Common myeloid progenitor, CD34-positive (primary cell): Measurements from ENCODE around the gene OPN1LW.
A peak's percentile ranks its signal among the peaks of the same experiment; 100 is the strongest.

Experiments
- CTCF ChIA-PET: fragments of 350-600 bp; sonication (Branson Sonifier 250); formaldehyde crosslinking; loops from one replicate; lab custom pipeline; 2021; ENCODE audit warnings: antibody characterized with exemption; lab: Charles Lee
- POLR2A ChIA-PET: fragments of 350-600 bp; sonication (Branson Sonifier 250); formaldehyde crosslinking; loops from one replicate; lab custom pipeline; 2021; ENCODE audit warnings: antibody characterized with exemption; lab: Charles Lee
- DNase-seq, 3 donors: peaks; one replicate each; pipeline versions ENCODE4 v3.0.0 to v3.0.0-alpha.2; 2013
- H3K27ac ChIP-seq, 2 experiments: 1 replicate in 1 of 2; 2 replicates in 1 of 2; pipeline ENCODE4 v1.7.0; 2013; ENCODE audit warnings: inconsistent platforms in 2 of 2, low read length in 2 of 2, mild to moderate bottlenecking in 2 of 2, low read depth in 1 of 2, moderate library complexity in 1 of 2; ENCODE audit not compliant: severe bottlenecking in 2 of 2, insufficient read depth in 1 of 2, poor library complexity in 1 of 2
- H3K27me3 ChIP-seq, 5 experiments: replicated peaks in 2 of 5; 1 replicate in 3 of 5; 2 replicates in 2 of 5; pipeline versions ENCODE4 v1.6.1 to v1.7.0; 2013; ENCODE audit warnings: low read length in 4 of 5, mild to moderate bottlenecking in 2 of 5, moderate library complexity in 2 of 5, inconsistent platforms in 1 of 5; ENCODE audit not compliant: insufficient read depth in 5 of 5, control insufficient read depth in 4 of 5
- H3K36me3 ChIP-seq, 4 experiments: 1 replicate in 2 of 4; 2 replicates in 2 of 4; pipeline versions ENCODE4 v1.6.1 to v1.7.0; 2013; ENCODE audit warnings: low read length in 3 of 4, control low read depth in 1 of 4, mild to moderate bottlenecking in 1 of 4; ENCODE audit not compliant: control insufficient read depth in 4 of 4, insufficient read depth in 4 of 4
- H3K4me1 ChIP-seq, 4 experiments: 1 replicate in 3 of 4; 2 replicates in 1 of 4; pipeline versions ENCODE4 v1.6.1 to v1.7.1; 2013; ENCODE audit warnings: low read length in 3 of 4, mild to moderate bottlenecking in 3 of 4, control low read depth in 1 of 4, inconsistent platforms in 1 of 4, moderate library complexity in 1 of 4; ENCODE audit not compliant: control insufficient read depth in 4 of 4, insufficient read depth in 4 of 4; ENCODE audit errors: control extremely low read depth in 1 of 4
- H3K4me3 ChIP-seq, 7 experiments: 1 replicate in 4 of 7; 2 replicates in 3 of 7; pipeline versions ENCODE4 v1.5.1 to v1.7.0; 2013; ENCODE audit warnings: mild to moderate bottlenecking in 7 of 7, low read length in 6 of 7, moderate library complexity in 6 of 7, inconsistent platforms in 2 of 7, low read depth in 2 of 7, control low read depth in 1 of 7; ENCODE audit not compliant: insufficient read depth in 4 of 7, control insufficient read depth in 1 of 7; ENCODE audit errors: extremely low read depth in 1 of 7
- H3K9me3 ChIP-seq, 5 experiments: 1 replicate in 4 of 5; 2 replicates in 1 of 5; pipeline versions ENCODE4 v1.6.1 to v1.7.1; 2013; ENCODE audit warnings: low read length in 4 of 5, mild to moderate bottlenecking in 2 of 5, inconsistent platforms in 1 of 5, low read depth in 1 of 5, moderate library complexity in 1 of 5; ENCODE audit not compliant: control insufficient read depth in 4 of 5, insufficient read depth in 2 of 5; ENCODE audit errors: control extremely low read depth in 1 of 5
- WGBS: methylation state at CpG from one replicate; pipeline ENCODE4 v1.1.5; 2013; ENCODE audit not compliant: insufficient coverage; 5-methylcytosine and 5-hydroxymethylcytosine counted together

Gene OPN1LW

DNA sequence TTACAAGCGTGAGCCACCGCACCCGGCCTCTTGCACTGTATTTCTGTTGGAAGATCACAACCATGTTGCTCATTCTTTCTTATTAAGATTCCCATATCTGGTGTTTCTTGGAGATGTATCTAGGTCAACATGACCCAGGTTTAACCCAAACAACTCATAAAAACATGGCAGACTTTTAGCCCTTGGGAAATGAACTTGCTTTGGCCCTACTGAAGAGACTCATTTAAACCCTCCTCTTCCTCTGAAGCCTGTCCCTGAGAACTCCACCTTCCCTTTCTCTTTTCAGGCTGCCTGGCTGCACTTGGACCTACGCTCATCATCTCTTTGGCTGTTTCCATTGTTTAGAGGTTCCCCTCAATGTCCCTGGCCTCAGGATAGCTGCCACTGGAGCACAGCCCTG, 22.8 kb upstream of the OPN1LW start:
- H3K27ac ChIP-seq = no peak overlapping the region
- ChIA-PET POLR2A (no interaction called here), CTCF (no interaction called here)
- peaks cover 0 to 4% (median 0%) of the 10 kb centered on the region in 5 experiments for H3K27me3 ChIP-seq
- no peak overlapping the region for H3K4me3 ChIP-seq
- peaks cover 11 to 39% (median 26%) of the 10 kb centered on the region in 4 experiments for H3K4me1 ChIP-seq
- H3K9me3 ChIP-seq = peaks cover 0 to 2% (median 0%) of the 10 kb centered on the region in 5 experiments
- no peak for DNase-seq
- H3K36me3 ChIP-seq = no peaks in the 10 kb centered on the region
- 97% methylated on average over 4 of the region's 4 CpGs for WGBS

DNA sequence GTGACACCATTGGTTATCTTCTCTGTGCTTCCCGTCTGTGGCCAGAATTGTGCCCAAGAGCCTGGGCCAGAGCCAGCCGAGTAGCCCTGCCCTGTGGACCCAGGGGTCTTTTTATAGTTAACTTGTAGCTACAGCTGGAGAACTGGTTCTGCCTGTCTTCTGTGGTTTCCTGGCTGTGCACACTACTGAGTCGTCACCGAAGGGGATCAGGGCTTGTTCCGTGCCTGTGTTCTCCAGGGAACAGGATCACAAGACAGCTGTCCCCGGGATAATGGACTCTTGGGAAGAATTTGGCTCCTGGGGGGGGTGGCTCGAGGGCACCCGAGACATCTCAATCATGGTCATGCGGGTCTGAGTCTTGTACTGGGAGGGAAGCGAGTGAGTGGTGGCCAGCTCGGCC, 22.1 kb upstream of the OPN1LW start:
- H3K9me3 ChIP-seq = peaks cover 0 to 2% (median 0%) of the 10 kb centered on the region in 5 experiments
- peaks cover 0 to 4% (median 0%) of the 10 kb centered on the region in 5 experiments for H3K27me3 ChIP-seq
- peak in 2 of 3 donors; percentile 26 to 49 for DNase-seq
- ChIA-PET POLR2A (no interaction called here), CTCF (interaction anchor here (1.5 kb wide), 1 partner anchor 14 kb away, joined by 5 read pairs; no protein-coding TSS in a partner anchor)
- peak overlapping the region in 1 of 7 experiments; percentile 2 for H3K4me3 ChIP-seq
- no peaks in the 10 kb centered on the region for H3K36me3 ChIP-seq
- H3K4me1 ChIP-seq = peaks cover 11 to 42% (median 26%) of the 10 kb centered on the region in 4 experiments
- no peak overlapping the region for H3K27ac ChIP-seq
- 62% methylated on average over 10 of the region's 11 CpGs for WGBS

DNA sequence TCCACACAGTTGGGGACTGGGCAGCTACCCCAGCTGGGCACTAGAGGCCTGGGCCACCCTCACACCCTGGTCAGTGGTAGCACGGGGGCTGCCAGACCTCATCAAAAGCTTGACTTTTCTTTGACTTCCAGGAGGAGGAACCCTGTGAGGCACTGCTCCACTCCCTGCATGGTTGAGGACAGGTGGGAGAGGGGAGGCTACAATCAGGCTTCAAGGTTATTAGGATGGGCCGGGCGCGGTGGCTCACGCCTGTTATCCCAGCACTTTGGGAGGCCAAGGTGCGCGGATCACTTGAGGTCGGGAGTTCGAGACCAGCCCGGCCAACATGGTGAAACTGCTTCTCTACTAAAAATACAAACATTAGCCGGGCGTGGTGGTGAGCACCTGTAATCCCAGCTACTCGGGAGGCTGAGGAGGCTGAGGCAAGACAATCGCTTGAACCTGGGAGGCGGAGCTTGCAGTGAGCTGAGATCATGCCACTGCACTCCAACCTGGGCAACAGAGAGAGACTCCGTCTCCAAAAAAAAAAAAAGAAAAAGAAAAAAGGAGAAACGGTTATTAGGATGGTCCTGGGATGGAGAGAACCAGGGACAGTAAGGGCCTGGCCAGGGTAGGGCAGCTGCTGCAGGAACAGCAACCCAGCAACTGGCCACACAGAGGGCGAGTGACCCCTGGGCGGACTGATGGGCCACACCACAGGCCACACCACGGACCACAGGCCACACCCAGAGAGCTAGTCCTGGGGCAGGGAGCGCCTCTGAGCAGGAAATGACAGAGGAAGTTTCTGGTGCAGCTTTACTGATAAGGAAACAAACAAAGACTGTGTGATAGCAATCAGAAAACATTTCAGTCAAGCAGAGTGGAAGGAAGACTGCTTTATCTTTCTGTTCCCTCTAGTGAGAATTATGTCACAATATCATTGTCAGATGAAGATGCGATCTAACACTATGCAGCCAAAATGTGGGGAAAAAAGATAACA, 20.5 kb upstream of the OPN1LW start:
- CTCF ChIA-PET = interaction anchor here (1.6 kb wide), 1 partner anchor 14 kb away, joined by 5 read pairs; no protein-coding TSS in a partner anchor
- peaks cover 0 to 4% (median 0%) of the 10 kb centered on the region in 5 experiments for H3K27me3 ChIP-seq
- H3K27ac ChIP-seq = no peak overlapping the region
- H3K36me3 ChIP-seq = no peaks in the 10 kb centered on the region
- POLR2A ChIA-PET = interaction anchor here (0.6 to 0.8 kb wide), 2 partner anchors 40 to 58 kb away, joined by 3 to 9 read pairs; no protein-coding TSS in a partner anchor
- H3K9me3 ChIP-seq = no peaks in the 10 kb centered on the region
- H3K4me1 ChIP-seq = peaks cover 11 to 42% (median 26%) of the 10 kb centered on the region in 4 experiments
- WGBS = 73% methylated on average over 19 of the region's 22 CpGs
- peak; percentile 55 to 79 (median 66) for DNase-seq
- H3K4me3 ChIP-seq = no peak overlapping the region

- H3K4me3 ChIP-seq = no peak overlapping the region
- peak in 2 of 3 donors; percentile 50 to 57 for DNase-seq
- H3K36me3 ChIP-seq = no peaks in the 10 kb centered on the region
- CTCF ChIA-PET = interaction anchor here (0.8 to 1.5 kb wide), 3 partner anchors 9 to 26 kb away, joined by 3 read pairs; no protein-coding TSS in a partner anchor
- H3K27ac ChIP-seq = no peak overlapping the region
- 65% methylated on average over 17 of the region's 30 CpGs for WGBS
- POLR2A ChIA-PET = no interaction called here
- peaks cover 11 to 42% (median 26%) of the 10 kb centered on the region in 4 experiments for H3K4me1 ChIP-seq
- peaks cover 0 to 4% (median 0%) of the 10 kb centered on the region in 5 experiments for H3K27me3 ChIP-seq
- H3K9me3 ChIP-seq = no peaks in the 10 kb centered on the region
Measured at GRCh38 chrX:154125391-154126040, 18.5 kb upstream of the OPN1LW start.

DNA sequence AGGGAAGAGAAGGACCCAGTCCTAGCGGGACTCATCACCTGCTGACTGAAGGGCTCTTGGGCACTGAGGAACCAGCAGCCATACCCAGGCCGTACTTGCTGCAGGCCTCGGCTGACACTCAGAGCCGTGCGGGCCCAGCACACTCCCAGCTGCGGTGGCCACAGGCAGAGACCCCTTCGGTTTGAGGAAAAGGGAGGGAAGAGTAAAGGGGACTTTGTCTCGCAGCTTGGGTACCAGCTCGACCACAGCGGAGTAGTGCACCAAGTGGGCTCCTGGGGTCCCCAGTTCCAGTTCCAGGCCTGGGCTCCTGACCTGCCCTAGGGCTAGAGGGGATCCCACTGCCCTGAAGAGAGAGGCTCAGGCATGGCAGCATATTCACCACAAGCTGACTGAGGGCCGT, 17.9 kb upstream of the OPN1LW start:
- Histone ChIP-seq H3K4me3 (no peak overlapping the region), H3K36me3 (no peaks in the 10 kb centered on the region), H3K4me1 (peaks cover 11 to 42% (median 26%) of the 10 kb centered on the region in 4 experiments), H3K27me3 (peaks cover 0 to 4% (median 0%) of the 10 kb centered on the region in 5 experiments), H3K9me3 (no peaks in the 10 kb centered on the region), H3K27ac (no peak overlapping the region)
- ChIA-PET CTCF (interaction anchor here (1.1 to 1.5 kb wide), 2 partner anchors 10 to 26 kb away, joined by 3 read pairs; no protein-coding TSS in a partner anchor), POLR2A (no interaction called here)
- DNase-seq = no peak
- 94% methylated on average over 11 of the region's 11 CpGs for WGBS

GRCh38 chrX:154131955-154132354, 12.1 kb upstream of the OPN1LW start:
- CTCF ChIA-PET = no interaction called here
- WGBS = 100% methylated on average over 3 of the region's 4 CpGs

More at GRCh38 chrX:154131955-154132354, 12.1 kb upstream of the OPN1LW start:
- H3K4me3 ChIP-seq = no peak overlapping the region
- H3K27ac ChIP-seq = no peak overlapping the region
- H3K9me3 ChIP-seq = no peaks in the 10 kb centered on the region
- no peak for DNase-seq
- POLR2A ChIA-PET = no interaction called here
- no peaks in the 10 kb centered on the region for H3K36me3 ChIP-seq
- peaks cover 0 to 8% (median under 1%) of the 10 kb centered on the region in 4 experiments for H3K4me1 ChIP-seq
- peaks cover 0 to 4% (median 0%) of the 10 kb centered on the region in 5 experiments for H3K27me3 ChIP-seq
